Nephron progenitor cell (in vitro differentiated cells): ENCODE measurements around the gene CTDP1.

Experiments
- DNase-seq: peaks from one replicate; pipeline ENCODE4 v3.0.0; 2021
- H3K27ac Mint-ChIP-seq: 2 replicates; pipeline ENCODE4 v1.8.0; 2021; ENCODE audit warnings: mild to moderate bottlenecking, moderate library complexity, mixed read lengths
- H3K27me3 Mint-ChIP-seq: 2 replicates; pipeline ENCODE4 v1.8.0; 2021; ENCODE audit warnings: mild to moderate bottlenecking, low read depth, mixed read lengths; ENCODE audit not compliant: poor library complexity
- H3K36me3 Mint-ChIP-seq: 2 replicates; pipeline ENCODE4 v1.8.0; 2021; ENCODE audit warnings: low read depth, mixed read lengths
- H3K4me1 Mint-ChIP-seq: 2 replicates; pipeline ENCODE4 v1.8.0; 2021; ENCODE audit warnings: mixed read lengths
- H3K4me3 Mint-ChIP-seq: 2 replicates; pipeline ENCODE4 v1.8.0; 2021; ENCODE audit warnings: mild to moderate bottlenecking, moderate library complexity, mixed read lengths
- H3K9me3 Mint-ChIP-seq: 2 replicates; pipeline ENCODE4 v1.8.0; 2021; ENCODE audit warnings: mild to moderate bottlenecking, moderate library complexity, mixed read lengths
- CTCF ChIP-seq: fragments of 200-600 bp; sonication (generic); IDR thresholded peaks from 2 replicates; pipeline ENCODE4 v1.5.0; 2021; ENCODE audit warnings: antibody characterized with exemption

The CTDP1 gene

DNA sequence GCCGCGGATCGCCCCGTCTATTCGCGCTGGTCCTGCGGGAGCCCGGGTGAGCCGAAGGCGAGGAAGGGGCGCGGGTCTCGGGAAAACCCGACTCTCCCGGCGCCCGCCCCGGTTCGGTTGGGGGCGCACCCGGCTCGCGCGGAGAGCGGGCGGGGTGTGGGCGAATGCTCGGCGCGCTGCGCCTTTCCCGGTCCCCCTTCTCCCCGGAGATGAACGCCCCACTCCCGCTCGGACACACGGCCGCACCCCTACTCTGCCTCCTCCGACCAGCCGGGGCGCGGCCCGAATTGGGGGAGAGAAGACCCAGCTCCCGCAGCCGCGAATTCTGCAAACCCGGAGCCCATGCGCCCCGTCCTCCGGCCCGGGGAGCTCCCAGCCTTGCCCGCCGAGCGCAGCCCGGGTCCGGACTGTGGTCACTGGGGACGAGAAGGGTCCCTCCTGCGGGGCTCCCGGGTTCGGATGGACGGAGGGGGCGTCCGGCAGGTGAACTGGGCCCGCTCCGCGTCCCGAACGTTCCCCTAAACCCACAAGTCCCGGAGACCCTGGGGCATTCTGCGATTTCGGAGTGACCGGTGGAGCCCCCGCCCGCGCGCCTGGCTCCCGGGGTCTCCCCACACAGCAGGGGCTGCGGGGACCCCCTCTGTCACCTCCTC lies 118.9 kb downstream of the CTDP1 start:
- DNase-seq = no peak
- peaks cover 23% of the 10 kb centered on the region for H3K4me1 Mint-ChIP-seq
- no peaks in the 10 kb centered on the region for H3K36me3 Mint-ChIP-seq
- peak overlapping the region; percentile 78 for H3K4me3 Mint-ChIP-seq
- TF ChIP-seq CTCF = no peak
- no peak overlapping the region for H3K27ac Mint-ChIP-seq
- H3K27me3 Mint-ChIP-seq = peaks cover 80% of the 10 kb centered on the region
- no peaks in the 10 kb centered on the region for H3K9me3 Mint-ChIP-seq

GRCh38 chr18:79798999-79799370 lies 119.4 kb downstream of the CTDP1 start:
- peaks cover 75% of the 10 kb centered on the region for H3K27me3 Mint-ChIP-seq
- H3K36me3 Mint-ChIP-seq = no peaks in the 10 kb centered on the region
- peak; percentile 29 for DNase-seq
- peaks cover 23% of the 10 kb centered on the region for H3K4me1 Mint-ChIP-seq
- no peaks in the 10 kb centered on the region for H3K9me3 Mint-ChIP-seq
- peak overlapping the region; percentile 78 for H3K4me3 Mint-ChIP-seq
- H3K27ac Mint-ChIP-seq = no peak overlapping the region
- no peak for TF ChIP-seq CTCF

DNA sequence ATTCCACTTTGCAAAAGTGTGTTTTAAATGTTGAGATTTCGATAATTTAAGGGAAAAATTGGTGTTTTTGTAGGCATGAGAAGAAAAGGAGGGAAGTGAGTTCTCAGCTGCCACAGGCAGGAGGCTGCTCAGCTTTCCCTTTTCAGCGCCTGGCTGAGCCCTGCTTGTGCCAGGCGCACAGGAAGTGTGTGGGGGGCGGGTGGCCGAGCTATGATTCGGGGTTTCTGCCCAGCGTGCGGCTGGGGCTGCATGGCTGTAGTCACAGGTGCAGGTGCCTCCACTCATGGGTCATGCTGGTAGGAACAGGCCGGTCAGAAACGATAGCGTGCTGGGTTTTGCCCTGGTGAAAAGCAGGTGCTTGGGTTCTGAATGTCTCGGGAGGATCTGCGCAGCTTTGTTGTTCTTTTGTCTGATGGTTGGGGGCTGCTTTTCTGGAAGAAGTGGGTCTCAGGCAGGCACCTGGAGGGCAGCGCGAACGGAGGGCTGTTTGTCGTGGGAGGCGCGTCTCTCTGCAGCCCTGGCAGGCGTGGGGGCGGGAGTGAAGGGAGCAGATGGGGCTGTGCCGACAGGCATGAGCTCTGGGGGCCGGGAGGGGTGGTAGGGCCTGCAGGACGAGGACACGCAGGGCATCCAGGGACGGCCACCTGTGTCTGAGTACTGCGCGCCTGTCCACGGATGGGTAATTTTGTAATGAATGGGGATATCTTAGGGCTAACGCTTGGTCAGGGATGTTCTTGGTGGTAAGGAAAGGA lies 120.2 kb downstream of the CTDP1 start:
- H3K4me1 Mint-ChIP-seq = peaks cover 23% of the 10 kb centered on the region
- H3K27ac Mint-ChIP-seq = no peak overlapping the region
- no peaks in the 10 kb centered on the region for H3K9me3 Mint-ChIP-seq
- peaks cover 68% of the 10 kb centered on the region for H3K27me3 Mint-ChIP-seq
- H3K36me3 Mint-ChIP-seq = no peaks in the 10 kb centered on the region
- no peak for DNase-seq
- TF ChIP-seq CTCF = no peak
- peak overlapping the region; percentile 78 for H3K4me3 Mint-ChIP-seq

DNA sequence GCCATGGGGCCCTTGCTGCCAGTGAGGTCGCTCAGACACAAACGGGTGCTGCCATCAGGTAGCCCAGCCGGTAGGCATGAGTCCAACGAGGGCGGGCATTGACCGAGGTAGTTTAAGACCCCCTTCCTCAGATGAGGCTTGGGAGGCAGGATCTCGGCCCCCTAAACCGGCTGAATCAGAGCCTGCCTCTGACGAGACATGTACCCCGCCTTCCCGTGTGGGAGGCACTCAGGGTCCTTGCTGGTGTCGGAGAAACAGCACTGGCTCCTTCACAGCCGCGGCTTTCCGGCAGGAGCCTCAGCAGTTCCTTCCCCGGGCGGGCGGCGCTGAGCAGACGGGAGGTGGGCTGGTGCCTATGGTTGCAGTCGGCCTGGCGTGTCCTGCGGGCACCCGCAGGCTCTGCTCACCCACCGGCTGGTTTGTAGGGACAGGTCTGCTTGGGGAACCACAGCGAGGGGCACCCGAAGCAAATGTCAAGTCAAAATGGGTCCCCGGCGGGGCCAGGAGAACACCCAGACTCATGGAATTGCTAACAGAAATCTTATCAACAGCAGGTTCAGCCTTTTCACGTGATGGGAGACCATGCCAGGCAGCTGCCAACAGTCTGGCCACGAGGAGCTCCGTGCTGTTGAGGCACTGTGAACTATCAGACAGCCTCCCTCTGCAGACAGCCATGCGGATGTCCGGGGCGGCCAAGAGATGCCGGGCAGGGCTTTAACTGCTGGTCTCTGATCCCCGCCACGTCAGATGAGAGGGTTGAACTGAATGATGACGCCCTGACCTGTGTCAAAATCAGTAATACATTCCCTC lies 121.0 kb downstream of the CTDP1 start:
- Mint-ChIP-seq H3K9me3 (no peaks in the 10 kb centered on the region), H3K4me3 (peak overlapping the region; percentile 78), H3K36me3 (no peaks in the 10 kb centered on the region), H3K27me3 (peaks cover 60% of the 10 kb centered on the region), H3K27ac (no peak overlapping the region), H3K4me1 (peaks cover 23% of the 10 kb centered on the region)
- no peak for TF ChIP-seq CTCF
- DNase-seq = no peak

DNA sequence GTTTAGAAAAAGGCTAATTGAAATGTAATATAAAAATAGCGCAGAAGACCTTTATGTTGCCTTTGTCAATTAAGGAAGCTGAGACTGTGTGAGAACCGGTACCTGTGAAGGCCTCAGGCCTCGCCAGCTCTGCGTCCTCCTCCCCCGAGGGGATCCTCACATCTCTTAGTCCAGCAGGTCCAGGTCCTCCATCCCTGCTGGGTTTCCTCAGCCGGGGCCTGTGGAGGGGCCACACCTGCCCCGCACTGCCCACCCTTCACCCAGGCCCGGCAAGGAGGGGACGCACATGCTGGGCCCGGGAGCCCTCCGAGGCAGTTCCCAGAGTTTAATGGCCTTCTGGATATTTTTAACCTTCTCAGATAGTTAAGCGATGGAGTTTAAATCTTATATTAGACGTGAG lies 121.6 kb downstream of the CTDP1 start:
- TF ChIP-seq CTCF = no peak
- Mint-ChIP-seq H3K27me3 (peaks cover 54% of the 10 kb centered on the region), H3K4me1 (peaks cover 23% of the 10 kb centered on the region), H3K4me3 (no peak overlapping the region), H3K36me3 (no peaks in the 10 kb centered on the region), H3K27ac (no peak overlapping the region), H3K9me3 (no peaks in the 10 kb centered on the region)
- no peak for DNase-seq
